Measurements from ENCODE around the gene MFF. TPM values are rescaled to one million over a fixed set of nuclear protein-coding genes. Genes with fewer than 3 reads are reported as not detected.

The MFF gene, protein sequence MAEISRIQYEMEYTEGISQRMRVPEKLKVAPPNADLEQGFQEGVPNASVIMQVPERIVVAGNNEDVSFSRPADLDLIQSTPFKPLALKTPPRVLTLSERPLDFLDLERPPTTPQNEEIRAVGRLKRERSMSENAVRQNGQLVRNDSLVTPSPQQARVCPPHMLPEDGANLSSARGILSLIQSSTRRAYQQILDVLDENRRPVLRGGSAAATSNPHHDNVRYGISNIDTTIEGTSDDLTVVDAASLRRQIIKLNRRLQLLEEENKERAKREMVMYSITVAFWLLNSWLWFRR
- total RNA-seq: 101 TPM
- long read RNA-seq, transcript MFF-204 (11 exons, 2,186 nt): minor isoform, 19 of 204 reads
- long read RNA-seq, transcript MFF-203 (8 exons, 1,716 nt): minor isoform, 17 of 204 reads
- long read RNA-seq, transcript MFF-205 (7 exons, 1,085 nt): minor isoform, 6 of 204 reads
- long read RNA-seq, transcript MFF-201 (9 exons, 2,004 nt): major isoform, 25 of 204 reads
- long read RNA-seq, partial matches to known transcripts: 3 of 204 reads
- long read RNA-seq, other reads (novel, unspliced or antisense): 127 of 204 reads

DNA sequence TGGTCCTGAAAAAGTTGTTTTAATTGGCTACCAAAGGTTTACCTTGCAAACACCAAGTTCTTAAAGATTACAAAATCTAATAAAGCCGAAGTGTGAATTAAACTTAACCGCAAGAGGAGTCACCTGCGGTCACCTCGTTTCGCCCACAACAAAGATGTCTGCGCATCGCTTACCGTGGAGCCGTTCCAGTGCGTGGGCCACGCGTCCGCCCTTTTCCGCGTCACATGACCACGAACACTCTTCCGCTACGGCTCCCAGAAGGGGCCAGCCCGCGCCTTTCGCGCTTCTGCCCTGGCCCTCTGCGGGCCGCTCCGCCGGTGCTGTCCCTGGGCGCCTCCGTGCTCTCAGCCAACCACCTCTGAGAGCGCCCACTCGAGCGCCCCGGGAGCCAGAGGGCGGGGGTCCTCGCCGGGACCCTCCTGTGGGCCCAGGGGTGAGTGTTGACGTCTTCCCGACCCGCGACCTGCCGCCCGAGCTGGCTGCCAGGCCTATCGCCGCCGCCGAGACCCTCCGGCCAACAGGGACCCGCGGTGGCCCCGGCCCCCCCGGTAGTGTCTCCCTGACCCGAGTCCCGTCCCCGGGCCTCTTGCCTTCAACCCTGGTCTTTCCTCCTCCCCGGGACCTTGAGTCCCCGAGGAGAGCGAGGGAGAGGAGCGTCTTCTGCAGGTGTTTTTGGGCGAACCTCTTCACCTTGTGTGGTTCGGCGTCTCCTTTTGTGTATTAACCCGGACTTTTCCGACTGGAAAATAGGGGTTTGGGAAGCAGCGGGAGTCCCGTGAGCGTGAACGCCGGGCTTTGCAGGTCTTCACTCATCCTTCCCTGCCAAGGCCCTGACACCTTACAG lies at the start of gene MFF:
MFF (plus strand) TSS at position 257 of the 844 bp plus-strand sequence. CDS start 5,415 bp downstream, outside the sequence.
- ATAC-seq (peak; percentile 100), DNase-seq (peak; percentile 96)
- intact Hi-C loops (cut with micrococcal nuclease): no loop called here

DNA sequence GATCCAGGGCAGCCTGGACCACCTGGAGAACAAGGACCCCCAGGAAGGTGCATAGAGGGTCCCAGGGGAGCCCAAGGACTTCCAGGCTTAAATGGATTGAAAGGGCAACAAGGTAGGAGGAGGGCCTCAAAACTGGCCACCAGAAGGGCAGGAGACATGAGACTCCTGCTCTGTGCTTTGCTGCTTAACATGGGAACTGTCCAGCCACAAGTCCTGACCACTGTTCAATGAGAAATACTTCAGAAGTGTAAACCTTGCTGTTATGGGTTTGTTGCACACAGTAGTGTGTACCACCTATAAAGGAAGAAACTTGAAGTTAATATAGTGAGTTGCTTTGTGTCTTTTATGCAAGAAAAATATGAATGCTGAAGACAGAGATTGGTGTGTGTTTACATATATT lies 44.2 kb upstream of the MFF start:
- ATAC-seq (no peak), DNase-seq (no peak)
- intact Hi-C loops (cut with micrococcal nuclease): no loop called here

DNA sequence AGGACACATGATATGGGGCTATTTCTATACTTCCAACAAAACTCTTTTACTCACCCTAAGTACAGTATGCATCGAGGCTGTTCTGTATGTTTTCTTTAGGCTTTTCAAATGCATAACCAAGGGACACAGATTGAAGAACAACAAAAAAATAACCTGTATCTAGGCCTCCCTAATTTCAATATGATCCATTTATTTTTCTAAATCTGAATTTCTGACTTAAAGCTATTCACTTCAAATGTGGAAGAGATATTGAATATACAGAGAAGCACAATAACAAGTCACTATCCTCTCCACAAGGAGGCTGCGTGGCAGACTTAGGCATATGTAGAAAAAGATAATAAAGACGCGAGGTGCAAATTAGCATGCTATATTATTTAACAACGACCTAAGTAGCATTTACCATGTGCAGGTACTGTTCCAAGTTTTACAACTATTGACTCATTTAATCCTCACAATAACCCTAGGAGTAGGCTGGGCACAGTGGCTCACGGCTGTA lies 39.3 kb upstream of the MFF start:
- DNase-seq: no peak
- no peak for ATAC-seq
- intact Hi-C loops (cut with micrococcal nuclease): no loop called here

DNA sequence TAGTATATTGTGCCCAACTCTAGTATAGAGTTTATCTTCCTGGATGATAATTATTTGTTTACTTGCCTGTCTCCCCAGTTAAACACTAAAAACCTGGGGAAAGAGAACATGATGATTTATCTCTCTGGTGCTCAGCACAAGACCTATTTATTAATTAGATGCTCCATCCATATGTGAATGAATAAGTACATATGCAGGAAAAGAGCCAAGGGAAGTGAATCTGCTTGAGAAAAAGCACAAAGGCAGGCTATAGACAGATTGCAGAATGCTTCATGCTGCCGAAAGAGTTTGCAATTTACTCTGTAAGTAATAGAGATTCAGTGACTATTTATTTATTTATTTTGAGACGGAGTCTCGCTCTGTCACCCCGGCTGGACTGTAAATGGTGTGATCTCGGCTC lies 37.3 kb upstream of the MFF start:
- no peak for DNase-seq
- intact Hi-C loops (cut with micrococcal nuclease): no loop called here
- ATAC-seq: no peak

DNA sequence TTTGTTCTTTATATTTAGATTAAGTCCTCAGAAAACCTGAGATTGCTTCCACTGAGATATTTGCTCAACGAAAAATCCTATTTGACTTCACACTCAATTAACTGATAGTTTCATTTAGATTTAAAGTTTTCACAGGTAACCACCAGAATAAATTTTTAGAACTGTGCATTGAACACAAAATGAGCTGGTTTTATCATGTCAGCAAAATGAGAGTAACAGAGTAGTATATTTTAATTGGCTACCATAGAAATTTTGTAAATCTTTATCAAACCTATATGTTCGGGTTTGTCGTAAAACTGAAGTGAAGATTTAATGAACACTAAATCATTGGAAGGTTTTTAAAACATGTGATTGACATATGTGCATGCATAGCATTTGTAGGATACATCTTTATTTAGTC lies 32.7 kb upstream of the MFF start:
- ATAC-seq (no peak), DNase-seq (no peak)
- intact Hi-C loops (cut with micrococcal nuclease): no loop called here

DNA sequence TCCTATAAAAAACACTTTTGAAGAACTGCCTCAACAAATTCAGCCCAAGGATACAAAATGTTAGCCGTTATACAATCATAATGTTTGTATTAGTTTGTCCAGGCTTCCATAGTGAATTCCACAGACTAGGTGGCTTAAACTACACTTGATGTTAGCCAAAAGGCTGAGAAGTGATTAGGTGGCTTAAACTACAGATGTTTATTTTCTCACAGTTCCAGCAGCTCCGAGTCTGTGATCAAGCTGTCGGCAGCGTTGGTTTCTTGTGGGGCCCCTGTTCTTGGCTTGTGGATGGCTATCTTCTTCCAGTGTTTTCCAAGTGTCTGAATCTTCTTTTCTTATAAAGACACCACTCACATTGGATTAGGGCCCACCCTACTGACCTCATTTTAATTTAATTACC lies 31.5 kb upstream of the MFF start:
- no peak for DNase-seq
- intact Hi-C loops (cut with micrococcal nuclease): no loop called here
- ATAC-seq: no peak

DNA sequence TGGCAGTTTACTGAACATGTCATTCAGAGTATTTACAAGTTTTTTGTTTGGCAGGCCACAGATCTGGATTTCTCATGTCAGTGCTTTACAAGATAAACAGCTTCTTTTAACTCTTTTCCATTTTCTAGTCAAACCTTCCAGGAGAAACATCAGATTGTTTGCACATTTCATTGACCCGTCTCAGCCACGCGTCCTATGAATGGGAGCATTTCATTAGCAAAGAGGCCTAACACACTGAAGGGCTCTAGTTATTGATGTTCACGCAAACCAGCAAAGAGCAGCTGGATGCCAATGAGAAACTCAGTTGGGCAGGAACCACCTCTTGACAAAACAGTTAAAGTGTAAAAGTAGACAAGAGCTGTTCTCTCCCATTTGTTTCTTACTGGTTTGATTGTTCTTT lies 29.2 kb upstream of the MFF start:
- ATAC-seq: no peak
- intact Hi-C loops (cut with micrococcal nuclease): no loop called here
- DNase-seq: no peak

DNA sequence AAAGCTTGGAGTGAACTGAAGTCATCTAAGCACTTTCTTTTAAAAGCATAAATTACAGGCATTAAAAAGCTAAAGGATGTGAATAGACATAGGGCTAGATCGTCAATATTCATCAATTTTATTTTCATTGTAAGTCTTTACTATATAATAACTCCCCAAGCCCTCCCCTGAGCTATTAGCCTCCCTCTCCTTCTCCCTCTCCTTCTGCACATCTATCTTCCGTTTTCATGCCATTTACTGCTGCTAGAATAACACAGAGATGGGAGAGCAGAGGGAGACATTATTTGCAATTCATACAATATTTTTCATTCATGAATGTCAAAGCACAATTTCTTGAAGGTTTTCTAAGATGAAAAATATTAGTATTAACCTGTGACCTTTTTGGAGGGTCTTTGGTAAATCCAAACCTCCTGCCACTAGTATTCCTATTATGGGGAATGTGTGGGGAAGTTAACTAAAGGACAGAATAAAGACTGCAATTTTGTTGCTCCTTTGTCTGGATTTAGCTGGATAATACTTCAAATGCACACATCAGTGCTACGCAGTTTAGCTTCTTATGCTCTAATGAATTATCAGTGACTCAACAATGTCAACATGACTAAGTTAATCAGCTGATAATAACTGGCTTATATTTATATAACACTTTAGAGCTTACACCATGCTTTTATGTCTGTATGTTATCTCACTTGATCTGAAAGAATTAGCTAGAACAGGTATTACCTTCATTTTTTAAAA lies 28.2 kb upstream of the MFF start:
- DNase-seq: no peak
- no peak for ATAC-seq
- intact Hi-C loops (cut with micrococcal nuclease): no loop called here

DNA sequence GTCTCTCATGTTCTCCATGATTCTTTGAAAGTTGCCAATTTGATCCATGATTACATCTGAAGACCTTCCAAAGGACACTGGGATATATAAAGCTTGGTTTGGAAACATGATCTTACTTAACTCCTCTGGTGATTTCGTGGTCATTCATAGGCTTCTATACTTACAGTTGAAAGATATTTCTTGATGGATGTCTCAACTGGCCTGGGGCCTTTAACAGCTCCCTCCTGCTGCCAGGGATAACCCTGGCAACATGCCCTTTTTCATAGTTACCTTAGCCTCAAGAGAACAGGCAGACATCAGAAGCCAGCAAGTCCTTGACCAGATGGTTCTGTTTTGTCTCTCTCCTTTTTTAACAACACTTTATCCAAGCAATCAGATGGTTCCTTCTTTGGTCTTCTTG lies 23.5 kb upstream of the MFF start:
- intact Hi-C loops (cut with micrococcal nuclease): no loop called here
- no peak for DNase-seq
- ATAC-seq: no peak

DNA sequence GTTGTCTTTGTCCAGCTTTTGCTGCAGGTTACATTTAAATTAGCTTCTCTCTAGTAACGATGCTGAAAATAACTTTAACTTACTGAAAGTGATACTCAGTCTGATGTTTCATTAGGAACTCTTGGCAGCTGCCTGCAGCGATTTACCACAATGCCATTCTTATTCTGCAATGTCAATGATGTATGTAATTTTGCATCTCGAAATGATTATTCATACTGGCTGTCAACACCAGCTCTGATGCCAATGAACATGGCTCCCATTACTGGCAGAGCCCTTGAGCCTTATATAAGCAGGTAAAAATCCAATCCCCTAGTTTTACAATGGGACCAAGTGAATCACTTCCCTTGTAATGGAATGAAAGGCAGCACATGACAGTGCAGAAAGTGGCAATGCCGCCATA lies 16.3 kb upstream of the MFF start:
- DNase-seq (no peak), ATAC-seq (no peak)
- intact Hi-C loops (cut with micrococcal nuclease): no loop called here

DNA sequence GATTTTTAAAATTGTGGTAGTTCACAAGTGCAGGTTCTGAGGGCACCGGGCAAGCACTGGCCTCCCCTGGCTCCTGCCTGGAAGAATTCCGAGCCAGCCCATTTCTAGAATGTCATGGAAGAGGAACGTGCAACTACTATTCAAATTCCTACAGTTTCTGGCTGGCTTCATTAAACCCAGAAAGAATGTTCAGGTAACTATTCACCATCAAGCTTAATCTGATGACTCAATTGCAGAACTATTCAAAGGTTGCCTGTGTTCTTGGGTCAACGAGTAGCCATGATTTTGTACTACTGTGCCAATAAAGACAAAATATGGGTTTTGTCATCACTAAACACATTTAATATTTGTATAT lies 14.3 kb upstream of the MFF start:
- ATAC-seq (no peak), DNase-seq (no peak)
- intact Hi-C loops (cut with micrococcal nuclease): no loop called here

DNA sequence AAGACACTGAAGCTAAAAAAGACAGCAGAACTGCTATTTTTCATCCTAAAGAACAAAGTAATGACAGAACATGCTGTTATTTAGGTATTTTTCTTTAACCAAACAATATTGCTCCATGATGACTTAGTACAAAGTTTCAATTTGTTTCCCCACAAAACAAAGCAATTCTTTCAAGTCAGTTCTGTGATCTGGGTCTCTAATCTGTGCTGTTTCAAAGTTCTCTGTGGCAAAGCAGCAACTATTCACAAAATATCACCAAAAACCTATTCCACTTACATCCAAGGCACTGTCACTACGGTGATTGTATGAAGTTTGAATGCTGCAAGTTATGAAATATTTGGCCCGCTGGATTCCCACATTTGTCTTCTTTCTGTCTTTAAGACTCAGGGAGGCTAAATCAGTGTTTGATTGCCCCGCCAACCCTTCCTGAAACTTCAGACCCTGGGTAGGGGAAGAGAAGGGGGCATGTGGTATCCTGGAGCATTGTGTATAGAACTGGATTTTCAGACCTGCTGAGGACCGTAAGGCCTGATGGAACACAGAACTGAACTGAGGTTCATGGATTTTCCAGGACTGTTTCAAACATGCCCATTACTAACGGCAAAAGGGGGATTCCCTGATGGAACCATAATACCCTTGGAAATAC lies 13.1 kb upstream of the MFF start:
- ATAC-seq (no peak), DNase-seq (no peak)
- intact Hi-C loops (cut with micrococcal nuclease): no loop called here

DNA sequence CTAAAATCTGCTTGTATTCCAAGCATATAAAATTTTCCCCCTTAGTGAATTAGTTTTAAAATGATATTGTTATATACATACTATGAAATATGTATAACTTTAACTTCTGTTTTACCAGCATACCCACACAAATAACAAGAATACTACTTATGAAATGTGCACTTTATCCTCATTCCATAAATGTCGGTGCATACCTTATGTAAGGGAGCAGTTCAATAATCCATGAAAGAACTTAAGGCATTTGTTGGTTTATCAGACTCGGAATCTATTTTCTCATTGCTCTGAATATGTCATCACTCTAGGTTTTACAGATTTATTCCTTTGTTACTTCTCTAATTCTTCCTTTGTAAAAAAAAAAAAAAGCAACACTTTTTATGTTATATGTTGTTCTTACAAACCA lies 12.5 kb upstream of the MFF start:
- DNase-seq: no peak
- no peak for ATAC-seq
- intact Hi-C loops (cut with micrococcal nuclease): no loop called here

DNA sequence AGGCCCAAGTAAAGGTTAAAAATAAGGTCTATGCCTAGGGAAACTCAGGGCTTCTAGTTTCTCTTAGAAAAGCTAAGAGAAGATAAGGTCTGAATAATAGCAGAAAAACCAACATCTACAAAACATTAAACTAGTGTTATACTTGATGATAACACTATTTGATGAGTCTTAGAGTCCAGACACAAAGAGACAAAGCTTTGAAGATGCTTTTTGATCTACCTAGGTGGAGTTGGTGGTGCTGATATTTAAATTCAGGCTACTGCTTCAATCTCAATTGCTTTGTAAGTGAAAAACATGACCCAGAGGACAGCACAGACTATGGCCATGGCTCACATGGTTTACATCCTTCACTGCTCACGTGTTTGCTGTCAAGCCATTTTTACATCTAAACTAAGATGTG lies 11.7 kb upstream of the MFF start:
- intact Hi-C loops (cut with micrococcal nuclease): no loop called here
- ATAC-seq: no peak
- DNase-seq: no peak

DNA sequence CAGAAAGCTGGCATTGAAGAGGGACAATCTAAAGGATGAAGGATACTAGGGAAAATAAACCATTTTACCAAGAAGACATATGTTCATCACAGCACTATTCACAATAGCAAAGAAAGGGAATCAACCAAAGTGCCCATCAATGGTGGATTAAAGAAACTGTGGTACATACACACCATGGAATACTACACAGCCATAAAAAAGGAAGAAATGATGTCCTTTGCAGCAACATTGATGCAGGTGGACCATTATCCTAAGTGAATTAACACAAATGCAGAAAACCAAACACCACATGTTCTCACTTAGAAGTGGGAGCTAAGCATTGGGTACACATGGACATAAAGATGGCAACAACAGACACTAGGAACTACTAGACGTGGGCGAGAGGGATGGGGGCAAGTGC lies 7.2 kb upstream of the MFF start:
- DNase-seq (no peak), ATAC-seq (no peak)
- intact Hi-C loops (cut with micrococcal nuclease): no loop called here

DNA sequence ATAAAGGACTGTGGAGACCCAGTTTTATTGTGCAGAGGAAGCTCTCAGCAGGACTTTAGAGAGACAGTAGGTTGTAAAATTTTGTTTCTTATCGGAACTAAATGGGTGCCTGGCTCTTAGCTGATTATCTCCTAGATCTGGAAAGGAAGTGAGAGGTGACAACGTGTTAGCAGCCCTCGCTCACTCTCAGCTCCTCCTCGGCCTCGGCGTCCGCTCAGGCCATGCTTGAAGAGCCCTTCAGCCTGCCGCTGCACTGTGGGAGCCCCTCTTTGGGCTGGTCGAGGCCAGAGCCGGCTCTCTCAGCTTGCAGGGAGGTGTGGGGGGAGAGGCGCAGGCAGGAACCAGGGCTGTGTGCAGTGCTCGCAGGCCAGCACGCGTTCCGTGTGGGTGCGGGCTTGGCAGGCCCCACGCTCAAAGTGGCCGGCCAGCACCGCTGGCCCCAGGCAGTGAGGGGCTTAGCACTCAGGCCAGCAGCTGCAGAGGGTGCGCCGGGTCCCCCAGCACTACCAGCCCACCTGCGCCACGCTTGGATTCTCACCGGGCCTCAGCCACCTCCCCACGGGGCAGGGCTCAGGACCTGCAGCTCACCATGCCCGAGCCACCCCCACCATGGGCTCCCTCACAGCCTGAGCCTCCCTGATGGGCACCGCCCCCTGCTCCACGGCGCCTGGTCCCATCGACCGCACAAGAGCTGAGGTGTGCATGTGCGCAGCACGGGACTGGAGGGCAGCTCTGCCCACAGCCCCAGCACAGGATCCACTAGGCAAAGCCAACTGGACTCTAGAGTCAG lies 4.6 kb upstream of the MFF start:
- DNase-seq (no peak), ATAC-seq (no peak)
- intact Hi-C loops (cut with micrococcal nuclease): no loop called here

DNA sequence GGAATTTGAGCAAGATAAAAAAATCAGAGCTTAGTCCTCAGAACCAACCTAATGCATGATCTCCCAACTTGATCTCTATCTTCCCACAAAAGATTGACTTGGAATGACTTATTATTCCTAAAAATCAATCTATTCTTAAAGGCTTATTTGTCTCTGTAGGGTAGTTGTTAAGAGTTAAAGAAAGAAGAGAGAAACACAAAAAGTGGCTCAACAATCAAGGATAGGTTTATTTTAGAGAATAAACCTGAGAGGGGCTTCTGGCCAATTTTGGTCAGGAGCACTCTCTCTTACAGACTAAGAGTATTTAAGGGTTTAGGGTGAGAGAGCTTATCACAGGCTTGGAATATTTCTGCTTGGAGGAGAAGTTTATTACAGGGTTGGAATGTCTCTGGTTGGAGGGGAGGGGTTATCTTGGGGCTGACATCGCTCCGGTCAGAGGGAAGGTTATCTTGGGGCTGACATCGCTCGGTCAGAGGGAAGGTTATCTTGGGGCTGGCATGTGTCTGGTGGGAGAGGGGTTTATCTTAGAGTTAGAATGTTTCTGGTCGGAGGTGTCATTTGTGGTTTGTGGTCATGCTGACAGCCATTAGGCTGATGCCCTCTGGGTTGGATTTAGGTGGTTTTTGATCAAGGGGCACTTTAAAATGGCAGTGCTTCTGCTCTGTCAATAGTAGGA lies 2.4 kb upstream of the MFF start:
- DNase-seq: no peak
- ATAC-seq: no peak
- intact Hi-C loops (cut with micrococcal nuclease): no loop called here

DNA sequence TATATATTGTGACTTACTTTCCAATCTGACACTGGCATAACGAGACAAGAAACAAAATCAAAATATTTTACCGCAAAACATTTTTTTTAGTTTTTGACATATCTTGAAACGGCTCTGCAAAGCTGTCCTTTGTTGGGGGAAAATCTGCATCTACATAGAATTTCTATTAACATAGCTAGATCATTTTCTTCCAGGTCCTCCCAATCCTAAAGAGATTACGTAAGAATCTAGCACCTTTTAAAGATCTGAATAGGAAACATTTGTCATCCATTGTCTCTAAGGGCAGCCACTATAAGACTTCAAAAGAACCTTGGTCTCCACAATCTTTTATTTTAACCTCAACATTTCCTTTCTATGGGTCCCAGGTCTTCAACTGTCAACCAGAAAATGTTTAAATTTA lies 1.2 kb upstream of the MFF start:
- intact Hi-C loops (cut with micrococcal nuclease): no loop called here
- DNase-seq (no peak), ATAC-seq (no peak)

All from left ventricle myocardium superior (tissue), 1 donor.